HG02571 (cell line): ENCODE data around the gene ABLIM2.

Source experiments
- ATAC-seq: cut with Tn5 transposase; IDR thresholded peaks from one replicate; pipeline ENCODE4 v1.9.1; 2021; ENCODE audit warnings: mild to moderate bottlenecking, moderate library complexity; ENCODE audit not compliant: unreplicated experiment

The ABLIM2 gene

GRCh38 chr4:7970361-7970946, 188.2 kb downstream of the ABLIM2 start:
- ATAC-seq = no peak

GRCh38 chr4:7968262-7968896, 190.2 kb downstream of the ABLIM2 start:
- no peak for ATAC-seq

GRCh38 chr4:7967501-7968261, 190.9 kb downstream of the ABLIM2 start:
- ATAC-seq = no peak

GRCh38 chr4:7967063-7967440, 191.6 kb downstream of the ABLIM2 start:
- no peak for ATAC-seq

- ATAC-seq = no peak
Observed at GRCh38 chr4:7966281-7967062, 192.1 kb downstream of the ABLIM2 start.

GRCh38 chr4:7964890-7965662, 193.5 kb downstream of the ABLIM2 start:
- no peak for ATAC-seq

GRCh38 chr4:7964459-7964858, 194.2 kb downstream of the ABLIM2 start:
- no peak for ATAC-seq

- ATAC-seq = no peak
Observed at GRCh38 chr4:7963691-7964090, 194.9 kb downstream of the ABLIM2 start.

- ATAC-seq = no peak
Observed at GRCh38 chr4:7962609-7963508, 195.8 kb downstream of the ABLIM2 start.

- ATAC-seq = peak; percentile 60
Observed at GRCh38 chr4:7960790-7961655, 197.6 kb downstream of the ABLIM2 start.

- ATAC-seq = no peak
Observed at GRCh38 chr4:7960017-7960789, 198.4 kb downstream of the ABLIM2 start.

GRCh38 chr4:7959078-7959477, 199.5 kb downstream of the ABLIM2 start:
- ATAC-seq = no peak

- no peak for ATAC-seq
Observed at GRCh38 chr4:7956934-7957656, 201.5 kb downstream of the ABLIM2 start.

- ATAC-seq = no peak
Observed at GRCh38 chr4:7956270-7956808, 202.3 kb downstream of the ABLIM2 start.

- no peak for ATAC-seq
Observed at GRCh38 chr4:7955393-7955792, 203.2 kb downstream of the ABLIM2 start.

GRCh38 chr4:7952615-7953014, 206.0 kb downstream of the ABLIM2 start:
- ATAC-seq = no peak
